GM19025 (cell line): ENCODE data around the gene ANKRD2.
"Not testable (repeated sequence)": the region's sequence is repeated elsewhere in the genome, so short reads cannot be mapped to it uniquely, and the experiment has no call there.

ENCODE experiments used
- ATAC-seq: cut with Tn5 transposase; IDR thresholded peaks from one replicate; pipeline ENCODE4 v1.9.1; 2021; ENCODE audit warnings: mild to moderate bottlenecking, low read depth, moderate library complexity; ENCODE audit not compliant: unreplicated experiment

ANKRD2 gene

GRCh38 chr10:97546456-97547270, 25.9 kb upstream of the ANKRD2 start:
- no peak for ATAC-seq

DNA sequence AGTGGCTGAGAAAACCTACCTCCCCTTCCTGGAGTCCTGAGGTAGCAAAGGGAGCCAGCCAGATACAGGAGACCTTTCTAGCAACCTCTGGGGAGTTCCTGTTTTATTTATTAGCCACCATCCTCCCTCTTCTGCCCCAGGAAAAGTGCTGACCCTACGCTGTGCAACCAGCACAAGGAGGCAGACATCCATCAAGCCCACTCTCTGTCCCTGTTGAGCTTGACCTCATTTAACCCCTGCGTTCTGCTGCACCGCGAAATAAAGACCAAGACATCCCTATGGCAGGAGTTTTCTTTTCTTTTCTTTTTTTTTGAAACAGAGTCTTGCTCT, 25.3 kb upstream of the ANKRD2 start:
- ATAC-seq = no peak

GRCh38 chr10:97547962-97548361, 24.6 kb upstream of the ANKRD2 start:
- ATAC-seq = no peak

DNA sequence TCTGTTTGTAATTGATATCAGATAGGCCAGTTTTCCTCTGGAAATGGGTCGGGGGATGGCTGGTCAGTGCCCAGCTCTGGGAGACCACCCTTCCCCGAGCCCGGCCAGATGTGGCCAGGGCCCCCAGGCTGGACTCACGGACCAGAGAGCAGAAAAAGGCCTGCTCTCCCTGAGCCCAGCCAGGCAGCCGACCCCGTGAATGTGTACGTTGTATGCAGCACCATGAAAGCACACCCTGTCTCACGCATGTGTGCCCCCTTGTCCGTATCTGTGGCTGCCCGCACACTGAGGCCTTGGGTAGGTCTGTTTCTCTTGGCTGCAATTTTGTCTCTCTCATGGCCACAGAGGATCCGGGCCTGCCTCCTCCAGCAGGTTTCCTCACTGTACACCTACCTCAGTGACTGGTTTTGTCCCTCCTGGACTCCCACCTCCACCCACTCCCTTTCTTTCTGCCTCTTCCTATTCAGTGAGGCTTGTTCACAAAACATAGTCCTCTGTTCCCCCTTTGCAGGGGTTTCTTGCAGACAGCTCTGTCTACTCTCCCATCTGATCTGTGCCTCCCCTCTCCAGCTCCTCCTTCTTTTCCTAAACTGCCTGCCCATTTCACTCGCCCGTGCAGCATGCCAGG, 23.6 kb upstream of the ANKRD2 start:
- ATAC-seq = no peak

GRCh38 chr10:97549587-97550322, 22.8 kb upstream of the ANKRD2 start:
- no peak for ATAC-seq

- ATAC-seq = no peak
Observed at GRCh38 chr10:97550336-97551149, 22.0 kb upstream of the ANKRD2 start.

GRCh38 chr10:97551271-97551670, 21.3 kb upstream of the ANKRD2 start:
- ATAC-seq = no peak

GRCh38 chr10:97553575-97554031, 19.0 kb upstream of the ANKRD2 start:
- ATAC-seq = no peak

DNA sequence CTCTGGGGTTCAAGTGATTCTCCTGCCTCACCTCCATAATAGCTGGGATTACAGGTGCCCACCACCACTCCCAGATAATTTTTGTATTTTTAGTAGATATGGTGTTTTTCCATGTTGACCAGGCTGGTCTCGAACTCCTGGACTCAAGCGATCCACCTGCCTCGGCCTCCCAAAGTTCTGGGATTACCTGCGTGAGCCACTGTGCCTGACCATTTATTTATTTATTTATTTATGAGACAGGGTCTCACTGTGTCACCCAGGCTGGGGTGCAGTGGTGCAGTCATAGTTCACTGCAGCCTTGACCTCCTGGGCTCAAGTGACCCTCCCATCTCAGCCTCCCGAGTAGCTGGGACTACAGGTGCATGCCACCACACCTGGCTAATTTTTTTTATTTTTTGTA, 18.2 kb upstream of the ANKRD2 start:
- not testable (repeated sequence) for ATAC-seq

DNA sequence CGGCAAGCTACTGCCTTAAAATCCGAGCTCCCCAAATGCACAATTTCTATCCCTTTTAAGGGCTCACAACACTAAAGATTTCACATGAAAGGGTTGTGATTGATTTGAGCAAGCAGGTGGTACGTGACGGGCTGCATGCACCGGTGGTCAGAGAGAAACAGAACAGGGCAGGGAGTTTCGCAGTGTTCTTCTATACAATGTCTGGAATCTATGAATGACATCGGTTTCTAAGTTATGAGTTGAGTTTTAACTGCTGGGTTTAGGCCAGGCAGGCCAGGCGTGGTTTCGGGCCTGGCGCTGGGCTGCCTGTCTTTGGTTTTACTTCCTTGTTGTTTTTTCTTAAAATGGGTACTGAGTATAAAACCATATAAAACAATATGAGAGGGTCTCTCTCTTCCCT, 17.0 kb upstream of the ANKRD2 start:
- not testable (repeated sequence) for ATAC-seq

DNA sequence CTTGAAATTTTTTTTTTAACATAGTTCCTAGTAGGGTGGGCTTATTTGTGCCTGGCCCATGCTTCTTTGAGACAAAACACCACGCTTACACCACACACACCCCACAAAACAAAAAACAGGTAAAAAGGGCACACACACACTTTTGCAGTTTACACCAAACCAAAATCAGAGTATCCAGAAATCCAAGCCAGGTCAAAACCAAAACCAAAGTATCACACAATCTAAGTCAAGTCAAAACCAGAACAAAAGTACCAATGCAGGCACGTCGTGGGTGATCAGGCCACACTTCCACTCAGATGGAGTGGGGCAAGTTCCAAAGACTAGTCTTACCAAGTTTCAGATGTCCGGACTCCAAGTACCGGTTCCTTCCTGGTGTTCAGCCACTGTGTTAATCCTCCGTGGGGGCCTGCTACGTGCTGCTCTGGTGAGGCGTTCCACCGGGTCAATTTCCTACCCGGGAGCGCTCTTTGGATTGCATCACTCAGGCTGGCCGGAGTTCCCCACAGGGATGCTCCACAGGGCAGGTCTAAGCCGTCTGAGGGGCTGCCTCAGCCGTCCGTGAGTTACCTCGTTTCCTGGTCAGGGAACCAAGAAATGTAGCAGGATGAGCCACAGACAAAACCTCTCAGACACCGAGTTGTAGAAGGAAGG, 11.7 kb upstream of the ANKRD2 start:
- ATAC-seq = not testable (repeated sequence)

DNA sequence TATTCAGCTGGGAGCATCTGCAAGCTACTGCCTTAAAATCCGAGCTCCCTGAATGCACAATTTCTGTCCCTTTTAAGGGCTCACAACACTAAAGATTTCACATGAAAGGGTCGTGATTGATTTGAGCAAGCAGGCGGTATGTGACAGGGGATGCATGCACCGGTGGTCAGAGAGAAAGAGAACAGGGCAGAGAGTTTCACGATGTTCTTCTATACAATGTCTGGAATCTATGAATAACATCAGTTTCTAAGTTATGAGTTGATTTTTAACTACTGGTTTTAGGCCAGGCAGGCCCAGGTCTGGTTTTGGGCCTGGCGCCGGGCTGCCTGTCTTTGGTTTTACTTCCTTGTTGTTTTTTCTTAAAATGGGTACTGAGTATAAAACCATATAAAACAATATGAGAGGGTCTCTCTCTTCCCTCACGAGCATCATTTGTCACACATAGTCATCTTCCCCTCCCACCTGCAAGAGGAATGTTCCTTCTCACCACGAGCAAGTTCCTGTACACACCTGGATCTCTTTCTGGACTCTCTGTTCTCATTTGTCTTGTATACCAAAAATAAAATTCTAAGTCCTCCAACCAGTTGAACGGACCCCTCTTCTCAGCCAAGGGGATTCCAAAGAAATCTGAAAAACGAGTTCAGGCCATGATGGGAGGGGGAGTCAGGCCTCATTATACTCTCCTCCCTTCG, 11.0 kb upstream of the ANKRD2 start:
- not testable (repeated sequence) for ATAC-seq

- not testable (repeated sequence) for ATAC-seq
Observed at GRCh38 chr10:97562329-97562728, 10.2 kb upstream of the ANKRD2 start.

DNA sequence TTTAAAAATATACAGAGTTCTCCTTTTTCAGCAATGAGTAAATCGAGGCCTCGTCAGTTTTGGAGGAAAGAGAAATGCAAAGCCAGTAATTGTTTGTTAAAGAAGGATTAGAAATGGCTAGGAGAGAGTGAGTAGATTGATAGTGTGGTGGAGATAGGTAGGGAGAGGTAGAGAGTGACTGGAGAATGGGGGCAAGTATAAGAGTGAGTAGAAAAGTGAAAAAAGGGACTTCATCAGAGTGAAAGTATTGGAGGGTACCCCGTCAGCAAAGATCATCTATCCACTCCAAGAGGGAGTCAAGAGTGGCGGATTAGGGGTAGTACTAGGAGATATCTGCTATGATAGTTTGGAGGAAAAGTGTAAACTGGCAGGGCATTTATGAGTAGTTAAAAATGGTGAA, 9.2 kb upstream of the ANKRD2 start:
- no peak for ATAC-seq

GRCh38 chr10:97564776-97565175, 7.8 kb upstream of the ANKRD2 start:
- ATAC-seq = no peak

- ATAC-seq = no peak
Observed at GRCh38 chr10:97566336-97566996, 6.1 kb upstream of the ANKRD2 start.

DNA sequence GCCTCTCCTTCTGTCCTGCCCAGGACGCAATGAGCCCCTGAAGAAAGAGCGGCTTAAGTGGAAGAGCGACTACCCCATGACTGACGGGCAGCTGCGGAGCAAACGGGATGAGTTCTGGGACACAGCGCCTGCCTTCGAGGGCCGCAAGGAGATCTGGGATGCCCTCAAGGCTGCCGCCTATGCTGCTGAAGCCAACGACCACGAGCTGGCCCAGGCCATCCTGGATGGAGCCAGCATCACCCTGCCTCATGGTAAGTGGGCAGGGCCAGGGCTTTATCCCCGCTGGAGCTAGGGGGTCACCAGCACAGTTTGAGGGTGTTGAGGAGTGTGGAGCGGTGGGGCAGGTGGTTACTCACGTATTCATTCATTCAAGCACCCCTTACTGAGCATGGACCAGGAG, 4.7 kb upstream of the ANKRD2 start:
- no peak for ATAC-seq

- no peak for ATAC-seq
Observed at GRCh38 chr10:97570146-97570788, 2.3 kb upstream of the ANKRD2 start.
